K562 (cell line): ENCODE results near the gene SND1. TPM values are rescaled to one million over a fixed set of nuclear protein-coding genes. Genes with fewer than 3 reads are reported as not detected.
A peak's percentile ranks its signal among the peaks of the same experiment; 100 is the strongest.

Source experiments
- ATAC-seq: fragments of 200-7000 bp; cut with Tn5 transposase; 3 replicates; pipeline ENCODE4 v1.9.1; 2020; ENCODE audit warnings: moderate library complexity
- BruUV-seq: library from RNA; stranded (reverse); fragments of 400-500 nt; replicated peaks from 2 replicates; lab custom pipeline; 2021; lab: Mats Ljungman, UMichigan
- CTCF ChIA-PET: fragments of 300-600 bp; formaldehyde crosslinking; extraction: SDS; loops from one replicate; lab custom pipeline; 2021; ENCODE audit warnings: low intra/inter-chr PET ratio; lab: Yijun Ruan, JAX
- POLR2A ChIA-PET: fragments of 300-600, 350-650 bp; sonication (Branson Sonifier 250); formaldehyde crosslinking; extraction: SDS; loops from one replicate; lab custom pipeline; 2021; ENCODE audit warnings: antibody characterized with exemption, inconsistent platforms; lab: Yijun Ruan, JAX
- DNase-seq, 4 experiments: peaks; one replicate each; pipeline versions ENCODE4 v3.0.0 to v3.0.0-alpha.2; 2011 to 2018; ENCODE audit warnings: low spot score in 3 of 4, mixed read lengths in 3 of 4; ENCODE audit errors: extremely low read depth in 1 of 4
- FAIRE-seq: peaks from 2 replicates; lab custom pipeline; 2011; peaks lifted over from hg19 to GRCh38; lab: Jason Lieb, UNC
- H2AFZ ChIP-seq: 2 replicates; pipeline ENCODE4 v1.6.0; 2011; ENCODE audit warnings: low read depth, low read length, control low read depth, inconsistent platforms
- H3K27ac ChIP-seq: fragments of 200-600 bp; 3 replicates; pipeline ENCODE4 v1.8.0; 2011; ENCODE audit warnings: low read depth, mild to moderate bottlenecking, control low read depth, inconsistent platforms, low read length, moderate library complexity, mixed read lengths; ENCODE audit errors: extremely low read depth
- H3K27me3 ChIP-seq, 2 experiments: fragments of 300-600 bp in 1 of 2; 2 replicates in 1 of 2; 3 replicates in 1 of 2; pipeline versions ENCODE4 v1.6.0 to v1.8.0; 2011; ENCODE audit warnings: inconsistent platforms in 2 of 2, low read length in 2 of 2, mild to moderate bottlenecking in 1 of 2, mixed read lengths in 1 of 2, moderate library complexity in 1 of 2; ENCODE audit not compliant: control insufficient read depth in 2 of 2, insufficient read depth in 2 of 2
- H3K36me3 ChIP-seq: fragments of 300-600 bp; 3 replicates; pipeline ENCODE4 v1.8.0; 2011; ENCODE audit warnings: mild to moderate bottlenecking, low read length, inconsistent platforms; ENCODE audit not compliant: control insufficient read depth, insufficient read depth
- H3K4me1 ChIP-seq, 2 experiments: fragments of 200-600 bp in 1 of 2; replicated peaks in 1 of 2; 2 replicates in 1 of 2; 3 replicates in 1 of 2; pipeline versions ENCODE4 v1.5.1 to v1.8.0; 2011; ENCODE audit warnings: inconsistent platforms in 2 of 2, low read length in 2 of 2, mild to moderate bottlenecking in 1 of 2, mixed read lengths in 1 of 2, moderate library complexity in 1 of 2; ENCODE audit not compliant: control insufficient read depth in 2 of 2, insufficient read depth in 2 of 2
- H3K4me2 ChIP-seq: 2 replicates; pipeline ENCODE4 v1.6.1; 2011; ENCODE audit warnings: low read length, control low read depth, inconsistent platforms, mixed read lengths; ENCODE audit not compliant: insufficient read depth
- H3K4me3 ChIP-seq: fragments of 200-600 bp; sonication (generic), shearing (Covaris generic); 2 replicates; pipeline ENCODE4 v1.5.1; 2016; ENCODE audit warnings: control low read depth, inconsistent platforms
- H3K79me2 ChIP-seq: fragments of 200-600 bp; 3 replicates; pipeline ENCODE4 v1.8.0; 2011; ENCODE audit warnings: low read length, inconsistent platforms; ENCODE audit not compliant: control insufficient read depth, insufficient read depth
- H3K9ac ChIP-seq, 2 experiments: 2 replicates each; pipeline versions ENCODE4 v1.6.0 to v1.6.1; 2011; ENCODE audit warnings: low read depth in 2 of 2, low read length in 2 of 2, control low read depth in 1 of 2, inconsistent platforms in 1 of 2, mild to moderate bottlenecking in 1 of 2, mixed read lengths in 1 of 2; ENCODE audit not compliant: insufficient read depth in 1 of 2
- H3K9me1 ChIP-seq: one replicate; pipeline ENCODE4 v1.6.0; 2011; ENCODE audit warnings: inconsistent platforms, mild to moderate bottlenecking, low read length, moderate library complexity; ENCODE audit not compliant: control insufficient read depth, insufficient read depth
- H3K9me3 ChIP-seq: replicated peaks from 2 replicates; pipeline ENCODE4 v1.5.1; 2011; ENCODE audit warnings: low read depth, low read length, inconsistent platforms; ENCODE audit not compliant: control insufficient read depth, insufficient read depth
- H4K20me1 ChIP-seq: replicated peaks from 2 replicates; pipeline ENCODE4 v1.6.1; 2011; ENCODE audit warnings: low read length, inconsistent platforms, mixed read lengths; ENCODE audit not compliant: control insufficient read depth, insufficient read depth
- ADNP ChIP-seq: fragments of 200-800 bp; sonication (Bioruptor generic); IDR thresholded peaks from 2 replicates; pipeline ENCODE4 v1.6.1; 2016; ENCODE audit warnings: missing genetic modification characterization, missing compliant biosample characterization
- AFF1 ChIP-seq, 2 experiments: fragments of 450-650 bp; IDR thresholded peaks; 2 replicates each; pipeline ENCODE4 v1.6.1; 2018; ENCODE audit warnings: mild to moderate bottlenecking in 2 of 2, low read depth in 1 of 2; ENCODE audit not compliant: partially characterized antibody in 2 of 2
- ARID1B ChIP-seq: fragments of 450-650 bp; IDR thresholded peaks from 2 replicates; pipeline ENCODE4 v1.6.1; 2016; ENCODE audit warnings: antibody characterized with exemption, mild to moderate bottlenecking, inconsistent platforms
- CREB3 ChIP-seq: fragments of 450-650 bp; conservative IDR thresholded peaks from 2 replicates; pipeline ENCODE4 v1.6.1; 2016; ENCODE audit warnings: missing genetic modification characterization, low read depth, mild to moderate bottlenecking, missing compliant biosample characterization, moderate library complexity
- ELF1 ChIP-seq: fragments of 200-800 bp; sonication (Bioruptor generic); IDR thresholded peaks from 2 replicates; pipeline ENCODE4 v1.6.1; 2016; ENCODE audit warnings: missing genetic modification characterization, missing compliant biosample characterization
- MCM3 ChIP-seq: fragments of 450-650 bp; IDR thresholded peaks from 2 replicates; pipeline ENCODE4 v1.6.1; 2016
- MTA2 ChIP-seq: fragments of 450-650 bp; IDR thresholded peaks from 2 replicates; pipeline ENCODE4 v1.6.1; 2016; ENCODE audit warnings: low read depth
- NKRF ChIP-seq: fragments of 450-650 bp; IDR thresholded peaks from 2 replicates; pipeline ENCODE4 v1.6.1; 2016; ENCODE audit warnings: borderline replicate concordance
- TGIF2 ChIP-seq: sonication (generic); formaldehyde crosslinking; IDR thresholded peaks from 2 replicates; pipeline ENCODE4 v1.8.1; 2022; ENCODE audit warnings: mild to moderate bottlenecking, missing genetic modification reagents, moderate library complexity
- ZBTB1 ChIP-seq: sonication (generic); formaldehyde crosslinking; IDR thresholded peaks from 2 replicates; pipeline ENCODE4 v1.8.1; 2023; ENCODE audit warnings: missing genetic modification reagents, low read depth, mild to moderate bottlenecking, borderline replicate concordance
- ZNF512 ChIP-seq: IDR thresholded peaks from 2 replicates; pipeline ENCODE4 v1.6.1; 2016; ENCODE audit warnings: missing genetic modification characterization, missing compliant biosample characterization
- ZNF77 ChIP-seq: fragments of 250-450 bp; sonication (Bioruptor Pico); IDR thresholded peaks from 2 replicates; pipeline ENCODE4 v1.5.0; 2020
- WGBS: fragments of 100-300 bp; shearing (Covaris generic); methylation state at CpG from one replicate; pipeline ENCODE4 v1.1.6; 2016; ENCODE audit warnings: low coverage, mixed read lengths; ENCODE audit not compliant: insufficient coverage; ENCODE audit errors: missing lambda C conversion rate; 5-methylcytosine and 5-hydroxymethylcytosine counted together
- in situ Hi-C: fragments of 300-500 bp; cut with MboI; formaldehyde crosslinking; loops from 4 replicates; pipeline ENCODE4 v1.15.0; 2018; ENCODE audit warnings: inconsistent platforms, mixed read lengths
- intact Hi-C: fragments of 100-400 bp; cut with micrococcal nuclease; formaldehyde crosslinking; loops from 2 replicates; pipeline ENCODE4 v1.14.2; 2022
- polyA plus RNA-seq, 8 experiments: library from polyadenylated mRNA; depleted of rRNA in 4 of 8; stranded (reverse) in 5 of 8; unstranded in 3 of 8; fragments of >200 nt; fragmentation: Nextera tagmentation in 2 of 8; fragmentation: Illumina TruSeq in 1 of 8; extraction: Ambion mirVana in 2 of 8; extraction: Trizol in 1 of 8; gene quantifications; 2 replicates each; pipeline versions ENCODE4 v1.2.1 to v1.2.3, GENCODE V29; 2011 to 2014; ENCODE audit warnings: inconsistent platforms in 1 of 8, missing spikeins in 1 of 8
- total RNA-seq, 7 experiments: library from RNA; depleted of rRNA in 6 of 7; stranded (reverse); fragments of >200 nt in 6 of 7; fragmentation: Illumina TruSeq in 2 of 7; extraction: Trizol in 2 of 7; gene quantifications; 2 replicates each; pipeline versions ENCODE4 v1.2.1 to v1.2.3, GENCODE V29; 2011 to 2021; ENCODE audit warnings: low replicate concordance in 1 of 7

The SND1 gene
- total and polyA plus RNA-seq, 9 of the 15 experiments (the other 6 are each of a cell fraction or from before 2014, with no cell fraction given): 46.5 to 307 (median 191) TPM

GRCh38 chr7:127884066-127884559 is 232.1 kb downstream of the SND1 start:
- peaks cover 12% of the 10 kb centered on the region for H3K9me1 ChIP-seq
- no peak overlapping the region for H3K4me2 ChIP-seq
- no peak overlapping the region for H3K27ac ChIP-seq
- peaks cover 42% of the 10 kb centered on the region for H3K36me3 ChIP-seq
- H3K79me2 ChIP-seq: peaks cover 57% of the 10 kb centered on the region
- H3K27me3 ChIP-seq: no peaks in the 10 kb centered on the region
- no peak overlapping the region for H2AFZ ChIP-seq
- WGBS: 62% methylated on average over 3 of the region's 3 CpGs
- intact Hi-C loops: no loop called here
- H4K20me1 ChIP-seq: peaks cover 8% of the 10 kb centered on the region; the same call in 1 of the 2 replicates
- ATAC-seq (no peak), FAIRE-seq (peak; percentile 6), DNase-seq (peak in 1 of 4 experiments; percentile 51)
- ChIA-PET POLR2A (interaction anchor here (1.5 kb wide), 1 partner anchor 28 kb away, joined by 6 read pairs; no protein-coding TSS in a partner anchor), CTCF (interaction anchor here (0.6 kb wide), 1 partner anchor 8 kb away, joined by 3 read pairs; no protein-coding TSS in a partner anchor)
- H3K4me3 ChIP-seq: no peak overlapping the region
- no peak overlapping the region for H3K9ac ChIP-seq
- no peaks in the 10 kb centered on the region for H3K9me3 ChIP-seq
- peaks cover 29 to 59% of the 10 kb centered on the region in 2 experiments for H3K4me1 ChIP-seq
- in situ Hi-C loops: no loop called here
- BruUV-seq: no TSS peak
- TF ChIP-seq CREB3 (tag): no peak
- TF ChIP-seq ZNF77 (CRISPR knock-in tag): no peak
- no peak for TF ChIP-seq ZNF512 (tag)
- peak; percentile 46 for TF ChIP-seq ARID1B
- no peak for TF ChIP-seq TGIF2
- TF ChIP-seq MCM3: no peak
- TF ChIP-seq AFF1 (IDR thresholded peaks at IDR 0.05; ENCODE audit: low read depth in 1 of 2, partially characterized antibody in 2 of 2): peak in 1 of 2 experiments; percentile 17
- TF ChIP-seq NKRF: no peak
- TF ChIP-seq ADNP (tag): no peak
- no peak for TF ChIP-seq ZBTB1 (CRISPR knock-in tag)
- TF ChIP-seq MTA2: 0 out of 2 replicates have a peak, but pooled peaks have one; percentile 11
- TF ChIP-seq ELF1 (tag): peak; percentile 31; the same call in 1 of the 2 replicates
